ENCODE data around the gene FALEC.

FALEC gene

GRCh38 chr1:150543500-150544143, 28.1 kb downstream of the FALEC start:
- DNase-seq (ENCODE audit: low read depth), result no peak
- TF ChIP-seq POLR2A (IDR thresholded peaks at IDR 0.05; ENCODE audit: extremely low read depth, insufficient read length), result no peak
- TF ChIP-seq, protein P1, sequence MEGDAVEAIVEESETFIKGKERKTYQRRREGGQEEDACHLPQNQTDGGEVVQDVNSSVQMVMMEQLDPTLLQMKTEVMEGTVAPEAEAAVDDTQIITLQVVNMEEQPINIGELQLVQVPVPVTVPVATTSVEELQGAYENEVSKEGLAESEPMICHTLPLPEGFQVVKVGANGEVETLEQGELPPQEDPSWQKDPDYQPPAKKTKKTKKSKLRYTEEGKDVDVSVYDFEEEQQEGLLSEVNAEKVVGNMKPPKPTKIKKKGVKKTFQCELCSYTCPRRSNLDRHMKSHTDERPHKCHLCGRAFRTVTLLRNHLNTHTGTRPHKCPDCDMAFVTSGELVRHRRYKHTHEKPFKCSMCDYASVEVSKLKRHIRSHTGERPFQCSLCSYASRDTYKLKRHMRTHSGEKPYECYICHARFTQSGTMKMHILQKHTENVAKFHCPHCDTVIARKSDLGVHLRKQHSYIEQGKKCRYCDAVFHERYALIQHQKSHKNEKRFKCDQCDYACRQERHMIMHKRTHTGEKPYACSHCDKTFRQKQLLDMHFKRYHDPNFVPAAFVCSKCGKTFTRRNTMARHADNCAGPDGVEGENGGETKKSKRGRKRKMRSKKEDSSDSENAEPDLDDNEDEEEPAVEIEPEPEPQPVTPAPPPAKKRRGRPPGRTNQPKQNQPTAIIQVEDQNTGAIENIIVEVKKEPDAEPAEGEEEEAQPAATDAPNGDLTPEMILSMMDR (IDR thresholded peaks at IDR 0.05; ENCODE audit: low read depth, low read length), result no peak
- TF ChIP-seq MYC (IDR thresholded peaks at IDR 0.05; ENCODE audit: low read depth, low read length), result no peak
- no peak for TF ChIP-seq MAX (IDR thresholded peaks at IDR 0.05; ENCODE audit: low read depth, low read length)
- no peak overlapping the region for H3K4me3 ChIP-seq (ENCODE audit: low read depth, low read length)

GRCh38 chr1:150544204-150544603, 28.7 kb downstream of the FALEC start:
- H3K4me3 ChIP-seq (ENCODE audit: low read depth, low read length), result no peak overlapping the region
- DNase-seq (ENCODE audit: low read depth), result no peak
- TF ChIP-seq, protein P1 (IDR thresholded peaks at IDR 0.05; ENCODE audit: low read depth, low read length), result no peak

DNA sequence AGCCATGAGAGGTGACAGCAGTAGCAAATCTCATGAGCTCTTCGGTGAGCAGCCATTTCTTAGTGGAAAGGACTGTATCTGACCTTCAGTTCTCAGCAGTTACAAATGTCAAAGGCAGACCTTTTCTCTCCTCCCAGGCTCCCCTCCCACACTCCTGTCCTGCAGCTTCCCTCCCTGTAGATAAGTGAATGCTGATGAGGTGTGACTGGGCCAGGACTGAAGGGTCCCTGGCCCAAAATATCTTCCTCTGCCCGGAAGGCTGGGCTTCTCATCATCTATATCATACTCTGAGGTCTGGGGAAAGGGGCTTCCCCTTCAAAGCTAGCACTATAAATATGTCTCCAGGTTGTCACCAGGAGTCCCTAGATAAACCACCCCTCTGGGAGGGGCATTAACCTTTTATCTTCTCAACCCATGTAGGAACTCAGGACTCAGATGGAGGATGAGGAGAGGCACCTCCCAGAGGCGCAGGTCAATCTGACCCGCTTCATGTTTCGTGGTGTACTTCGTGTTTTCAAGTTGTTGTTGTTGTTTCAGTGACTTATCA, 30.0 kb downstream of the FALEC start:
- DNase-seq (ENCODE audit: low read depth), result peak; percentile 1
- H3K4me3 ChIP-seq (ENCODE audit: low read depth, low read length), result no peak overlapping the region
- TF ChIP-seq, protein P1 (IDR thresholded peaks at IDR 0.05; ENCODE audit: low read depth, low read length), result no peak
- TF ChIP-seq MAX (IDR thresholded peaks at IDR 0.05; ENCODE audit: low read depth, low read length) (no peak), MYC (IDR thresholded peaks at IDR 0.05; ENCODE audit: low read depth, low read length) (no peak), POLR2A (IDR thresholded peaks at IDR 0.05; ENCODE audit: extremely low read depth, insufficient read length) (no peak)

DNA sequence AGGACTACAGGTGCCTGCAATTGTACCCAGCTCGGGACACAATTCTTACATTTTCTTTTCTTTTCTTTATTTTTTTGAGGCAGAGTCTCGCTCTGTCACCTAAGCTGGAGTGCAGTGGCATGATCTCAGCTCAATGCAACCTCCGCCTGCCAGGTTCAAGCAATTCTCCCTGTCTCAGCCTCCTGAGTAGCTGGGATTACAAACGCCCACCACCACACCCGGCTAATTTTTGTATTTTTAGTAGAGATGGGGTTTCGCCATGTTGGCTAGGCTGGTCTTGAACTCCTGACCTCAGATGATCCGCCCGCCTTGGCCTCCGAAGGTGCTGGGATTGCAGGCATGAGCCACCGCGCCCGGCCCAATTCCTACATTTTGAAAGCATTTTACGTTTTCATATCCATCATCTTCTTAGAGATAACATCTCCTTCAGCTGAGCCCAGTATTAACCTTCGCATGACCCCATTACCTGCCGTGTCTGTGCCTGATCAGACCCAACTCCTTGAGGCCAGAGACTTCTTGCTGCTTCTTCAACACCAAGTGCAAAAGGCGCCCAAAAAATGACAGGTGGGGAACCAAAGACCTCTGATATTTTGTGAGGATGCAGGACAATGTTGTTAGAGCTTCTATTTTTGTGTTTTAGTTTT, 30.9 kb downstream of the FALEC start:
- no peak for DNase-seq (ENCODE audit: low read depth)
- H3K4me3 ChIP-seq (ENCODE audit: low read depth, low read length), result no peak overlapping the region
- TF ChIP-seq MAX (IDR thresholded peaks at IDR 0.05; ENCODE audit: low read depth, low read length), result no peak
- TF ChIP-seq, protein P1 (IDR thresholded peaks at IDR 0.05; ENCODE audit: low read depth, low read length), result no peak
- no peak for TF ChIP-seq MYC (IDR thresholded peaks at IDR 0.05; ENCODE audit: low read depth, low read length)
- no peak for TF ChIP-seq POLR2A (IDR thresholded peaks at IDR 0.05; ENCODE audit: extremely low read depth, insufficient read length)

DNA sequence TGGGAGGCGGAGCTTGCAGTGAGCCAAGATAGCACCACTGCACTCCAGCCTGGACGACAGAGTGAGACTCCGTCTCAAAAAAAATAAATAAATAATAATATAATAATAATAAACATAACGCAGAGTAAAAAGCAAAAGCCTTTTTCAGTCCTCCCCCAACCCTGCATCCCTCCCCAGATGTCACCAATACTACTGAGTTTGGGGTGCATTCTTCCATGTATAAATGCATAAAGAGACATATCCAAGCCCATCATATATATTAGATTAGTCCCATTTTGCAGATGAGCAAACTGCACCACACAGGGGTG, 32.7 kb downstream of the FALEC start:
- H3K4me3 ChIP-seq (ENCODE audit: low read depth, low read length), result peak overlapping the region; percentile 64
- DNase-seq (ENCODE audit: low read depth), result no peak
- TF ChIP-seq, protein P1 (IDR thresholded peaks at IDR 0.05; ENCODE audit: low read depth, low read length), result no peak
- TF ChIP-seq MYC (IDR thresholded peaks at IDR 0.05; ENCODE audit: low read depth, low read length) (no peak), POLR2A (IDR thresholded peaks at IDR 0.05; ENCODE audit: extremely low read depth, insufficient read length) (no peak), MAX (IDR thresholded peaks at IDR 0.05; ENCODE audit: low read depth, low read length) (no peak)

All from NB4 (cell line).